ENCODE data around the gene CWF19L1. TPM values are rescaled to one million over a fixed set of nuclear protein-coding genes. Genes with fewer than 3 reads are reported as not detected.

The CWF19L1 gene
- total RNA-seq (2021) (27.3 to 28.1 TPM (median 28.0 TPM) in 3 replicates), Bru-seq, nascent RNA (percentile 77 among the genes with signal in this experiment)
- long read RNA-seq, experiment 1, transcript CWF19L1-201 (14 exons, 1,815 nt) = major isoform, 36 of 92 reads
- long read RNA-seq, experiment 1, partial matches to known transcripts = 13 of 92 reads
- long read RNA-seq, experiment 1, other reads (novel, unspliced or antisense) = 43 of 92 reads
- long read RNA-seq, experiment 2, partial matches to known transcripts = 4 of 24 reads
- long read RNA-seq, experiment 2, other reads (novel, unspliced or antisense) = 16 of 24 reads
- long read RNA-seq, experiment 3, partial matches to known transcripts = 0 of 8 reads
- long read RNA-seq, experiment 3, other reads (novel, unspliced or antisense) = 5 of 8 reads

DNA sequence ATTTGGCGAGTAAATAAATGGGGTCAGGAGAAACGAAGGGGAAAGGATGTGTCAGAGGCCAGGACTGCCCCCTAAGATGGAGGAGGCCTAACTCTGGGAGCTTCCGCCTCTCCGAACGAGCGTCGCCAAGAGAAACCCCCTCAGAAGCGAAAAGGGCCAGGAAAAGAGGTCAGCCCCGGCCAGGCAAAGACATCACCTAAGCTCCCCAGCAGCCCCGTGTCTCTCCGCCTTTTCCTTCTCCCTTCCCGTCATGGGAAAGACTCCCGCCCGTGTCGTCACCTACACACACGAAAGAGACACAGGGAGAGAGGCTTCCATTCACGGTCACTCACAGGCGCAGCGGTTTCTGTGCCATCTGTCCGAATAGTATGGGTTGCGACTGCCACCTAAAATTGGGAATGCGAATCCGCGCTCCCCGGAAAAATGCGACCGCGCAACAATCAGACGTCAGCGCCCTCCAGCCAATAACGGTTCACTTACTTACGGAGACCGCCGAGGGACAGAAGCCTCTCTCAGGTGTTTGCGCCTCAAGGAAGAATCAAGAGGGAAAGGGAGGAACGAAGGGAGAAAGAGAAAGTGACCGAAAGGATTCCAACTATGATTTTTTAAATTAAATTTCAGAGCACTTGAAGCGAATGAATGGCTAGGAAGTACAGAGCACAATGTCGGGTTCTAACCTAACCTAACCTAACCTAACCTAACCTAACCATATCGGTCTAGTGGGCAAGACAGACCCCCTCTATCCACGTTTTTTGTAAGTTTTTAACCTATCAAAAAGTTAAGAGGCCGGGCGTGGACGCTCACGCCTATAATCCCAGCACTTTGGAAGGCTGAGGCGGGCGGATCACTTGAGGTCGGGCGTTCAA, at the start of gene CWF19L1:
TSS of gene CWF19L1 (minus strand) at position 400 of the 866 bp plus-strand sequence. CDS start at position 355, 45 bp downstream.
- peak; percentile 84 for DNase-seq (ENCODE audit: low spot score)
- no peaks in the 10 kb centered on the region for H3K27me3 Mint-ChIP-seq (ENCODE audit: low read depth)
- H3K36me3 Mint-ChIP-seq = peaks cover 2% of the 10 kb centered on the region; the same call in 1 of the 2 replicates
- H3K9me3 Mint-ChIP-seq = no peaks in the 10 kb centered on the region
- ChIA-PET POLR2A (no interaction called here), CTCF (no interaction called here)
- H3K4me1 Mint-ChIP-seq = peaks cover 8% of the 10 kb centered on the region
- ATAC-seq = peak; percentile 95
- H3K27ac Mint-ChIP-seq = peak within 1 kb of the TSS; percentile 99
- peak within 1 kb of the TSS; percentile 99 for H3K4me3 Mint-ChIP-seq
- TF ChIP-seq, protein P1, sequence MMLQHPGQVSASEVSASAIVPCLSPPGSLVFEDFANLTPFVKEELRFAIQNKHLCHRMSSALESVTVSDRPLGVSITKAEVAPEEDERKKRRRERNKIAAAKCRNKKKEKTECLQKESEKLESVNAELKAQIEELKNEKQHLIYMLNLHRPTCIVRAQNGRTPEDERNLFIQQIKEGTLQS (CRISPR knock-in tag; conservative IDR thresholded peaks at IDR 0.05) = no peak
- TF ChIP-seq NR2C2 (CRISPR knock-in tag; IDR thresholded peaks at IDR 0.05) (no peak), NR3C1 (CRISPR knock-in tag; conservative IDR thresholded peaks at IDR 0.05; ENCODE audit: low read depth) (no peak), ZNF423 (CRISPR knock-in tag; IDR thresholded peaks at IDR 0.05) (no peak), IRF2 (CRISPR knock-in tag; IDR thresholded peaks at IDR 0.05; ENCODE audit: borderline replicate concordance, low read depth) (no peak), RELA (CRISPR knock-in tag; IDR thresholded peaks at IDR 0.05; ENCODE audit: borderline replicate concordance) (no peak), ERG (CRISPR knock-in tag; IDR thresholded peaks at IDR 0.05) (no peak), ARID4B (CRISPR knock-in tag; IDR thresholded peaks at IDR 0.05; ENCODE audit: borderline replicate concordance) (peak; percentile 77; the same call in 1 of the 2 replicates), ZBTB21 (CRISPR knock-in tag; IDR thresholded peaks at IDR 0.05; ENCODE audit: borderline replicate concordance) (no peak), FOXP1 (CRISPR knock-in tag; IDR thresholded peaks at IDR 0.05; ENCODE audit: borderline replicate concordance) (no peak), ZMAT4 (CRISPR knock-in tag; IDR thresholded peaks at IDR 0.05) (no peak), AR (CRISPR knock-in tag; IDR thresholded peaks at IDR 0.05) (no peak), TEAD1 (CRISPR knock-in tag; IDR thresholded peaks at IDR 0.05) (peak; percentile 73; the same call in 1 of the 2 replicates), TCF7 (CRISPR knock-in tag; IDR thresholded peaks at IDR 0.05; ENCODE audit: low read depth) (no peak), ZNF121 (CRISPR knock-in tag; IDR thresholded peaks at IDR 0.05) (no peak), SOX15 (CRISPR knock-in tag; IDR thresholded peaks at IDR 0.05) (no peak), PREB (CRISPR knock-in tag; IDR thresholded peaks at IDR 0.05; ENCODE audit: borderline replicate concordance) (no peak), ZNF263 (CRISPR knock-in tag; IDR thresholded peaks at IDR 0.05; ENCODE audit: low read depth) (no peak)
- TF ChIP-seq, protein P2, sequence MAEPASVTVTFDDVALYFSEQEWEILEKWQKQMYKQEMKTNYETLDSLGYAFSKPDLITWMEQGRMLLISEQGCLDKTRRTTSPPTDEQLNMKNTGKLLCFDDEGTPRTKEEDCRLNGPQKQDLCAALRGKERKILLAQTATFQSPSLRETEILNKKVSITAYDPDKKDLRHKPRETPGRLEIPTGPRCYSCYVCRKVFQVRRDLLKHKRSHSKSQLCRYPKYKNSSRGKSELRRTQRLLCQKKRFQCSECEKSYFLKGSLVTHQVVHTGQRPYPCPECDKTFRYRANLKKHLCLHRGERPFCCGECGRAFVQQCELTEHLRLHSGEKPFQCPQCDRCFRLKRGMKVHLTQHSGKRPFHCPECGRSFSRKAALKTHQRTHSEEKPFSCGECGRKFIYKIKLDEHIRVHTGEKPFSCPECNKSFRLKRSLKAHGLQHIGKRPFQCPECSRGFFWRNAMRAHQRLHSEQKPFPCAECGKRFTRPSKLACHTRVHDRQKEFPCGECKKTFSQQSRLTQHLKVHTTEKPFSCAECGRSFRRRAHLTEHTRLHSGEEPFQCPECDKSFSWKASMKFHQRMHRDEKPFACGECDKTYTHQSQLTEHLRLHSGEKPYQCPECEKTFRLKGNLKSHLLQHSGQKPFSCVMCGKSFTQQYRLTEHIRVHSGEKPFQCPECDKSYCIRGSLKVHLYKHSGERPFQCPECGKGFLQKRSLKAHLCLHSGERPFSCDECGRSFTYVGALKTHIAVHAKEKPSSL (CRISPR knock-in tag; conservative IDR thresholded peaks at IDR 0.05) = no peak
- TF ChIP-seq, protein P3, sequence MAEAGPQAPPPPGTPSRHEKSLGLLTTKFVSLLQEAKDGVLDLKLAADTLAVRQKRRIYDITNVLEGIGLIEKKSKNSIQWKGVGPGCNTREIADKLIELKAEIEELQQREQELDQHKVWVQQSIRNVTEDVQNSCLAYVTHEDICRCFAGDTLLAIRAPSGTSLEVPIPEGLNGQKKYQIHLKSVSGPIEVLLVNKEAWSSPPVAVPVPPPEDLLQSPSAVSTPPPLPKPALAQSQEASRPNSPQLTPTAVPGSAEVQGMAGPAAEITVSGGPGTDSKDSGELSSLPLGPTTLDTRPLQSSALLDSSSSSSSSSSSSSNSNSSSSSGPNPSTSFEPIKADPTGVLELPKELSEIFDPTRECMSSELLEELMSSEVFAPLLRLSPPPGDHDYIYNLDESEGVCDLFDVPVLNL (CRISPR knock-in tag; IDR thresholded peaks at IDR 0.05; ENCODE audit: borderline replicate concordance, low read depth) = no peak
